T-helper 1 cell (primary cell): ENCODE data around the gene CAMKMT.

Source experiments
- DNase-seq, 5 donors: peaks; one replicate each; pipeline ENCODE4 v3.0.0-alpha.2; 2012 to 2020

Gene CAMKMT

GRCh38 chr2:44668336-44668735, 306.6 kb downstream of the CAMKMT start:
- no peak for DNase-seq

- no peak for DNase-seq
Measured at GRCh38 chr2:44671276-44671675, 309.5 kb downstream of the CAMKMT start.

- DNase-seq, result no peak
Measured at GRCh38 chr2:44671916-44672315, 310.2 kb downstream of the CAMKMT start.

GRCh38 chr2:44672431-44672830, 310.7 kb downstream of the CAMKMT start:
- DNase-seq, result no peak

- DNase-seq, result peak in 1 of 5 donors; percentile 32
Measured at GRCh38 chr2:44674473-44675284, 312.9 kb downstream of the CAMKMT start.

- no peak for DNase-seq
Measured at GRCh38 chr2:44676379-44676778, 314.6 kb downstream of the CAMKMT start.

- DNase-seq, result no peak
Measured at GRCh38 chr2:44679584-44679983, 317.8 kb downstream of the CAMKMT start.

GRCh38 chr2:44679990-44680389, 318.2 kb downstream of the CAMKMT start:
- no peak for DNase-seq

- DNase-seq, result no peak
Measured at GRCh38 chr2:44680424-44680971, 318.8 kb downstream of the CAMKMT start.

- DNase-seq, result no peak
Measured at GRCh38 chr2:44680983-44681531, 319.3 kb downstream of the CAMKMT start.

- DNase-seq, result no peak
Measured at GRCh38 chr2:44682459-44682858, 320.7 kb downstream of the CAMKMT start.

GRCh38 chr2:44684559-44684958, 322.8 kb downstream of the CAMKMT start:
- DNase-seq, result no peak

GRCh38 chr2:44686561-44686960, 324.8 kb downstream of the CAMKMT start:
- DNase-seq, result no peak

- DNase-seq, result no peak
Measured at GRCh38 chr2:44687686-44688455, 326.1 kb downstream of the CAMKMT start.

GRCh38 chr2:44688456-44689124, 326.8 kb downstream of the CAMKMT start:
- no peak for DNase-seq

- no peak for DNase-seq
Measured at GRCh38 chr2:44689516-44689915, 327.8 kb downstream of the CAMKMT start.

GRCh38 chr2:44691174-44691785, 329.5 kb downstream of the CAMKMT start:
- DNase-seq, result no peak

- DNase-seq, result no peak
Measured at GRCh38 chr2:44692821-44693220, 331.1 kb downstream of the CAMKMT start.

- no peak for DNase-seq
Measured at GRCh38 chr2:44700824-44701223, 339.1 kb downstream of the CAMKMT start.

GRCh38 chr2:44705356-44705755, 343.6 kb downstream of the CAMKMT start:
- DNase-seq, result no peak

- DNase-seq, result no peak
Measured at GRCh38 chr2:44705876-44706480, 344.2 kb downstream of the CAMKMT start.
